ENCODE data around the gene JMY. TPM values are rescaled to one million over a fixed set of nuclear protein-coding genes. Genes with fewer than 3 reads are reported as not detected.

Gene JMY
- total RNA-seq, 1 donor from 2014 or later: 4.2 TPM

- no peak for TF ChIP-seq CTCF (conservative IDR thresholded peaks at IDR 0.05)
- Mint-ChIP-seq H3K9me3 (no peaks in the 10 kb centered on the region), H3K4me3 (no peak overlapping the region), H3K27me3 (ENCODE audit: low read depth) (no peaks in the 10 kb centered on the region), H3K36me3 (ENCODE audit: low read depth) (no peaks in the 10 kb centered on the region), H3K4me1 (no peaks in the 10 kb centered on the region), H3K27ac (ENCODE audit: unreplicated experiment) (no peak overlapping the region)
- DNase-seq (ENCODE audit: low read depth, low spot score): no peak
Measured at GRCh38 chr5:79205965-79206364, 30.0 kb upstream of the JMY start.

GRCh38 chr5:79206541-79206940, 29.4 kb upstream of the JMY start:
- DNase-seq (ENCODE audit: low read depth, low spot score): no peak
- H3K36me3 Mint-ChIP-seq (ENCODE audit: low read depth): no peaks in the 10 kb centered on the region
- no peak for TF ChIP-seq CTCF (conservative IDR thresholded peaks at IDR 0.05)
- H3K27ac Mint-ChIP-seq (ENCODE audit: unreplicated experiment): no peak overlapping the region
- no peaks in the 10 kb centered on the region for H3K4me1 Mint-ChIP-seq
- no peak overlapping the region for H3K4me3 Mint-ChIP-seq
- H3K9me3 Mint-ChIP-seq: no peaks in the 10 kb centered on the region
- no peaks in the 10 kb centered on the region for H3K27me3 Mint-ChIP-seq (ENCODE audit: low read depth)

DNA sequence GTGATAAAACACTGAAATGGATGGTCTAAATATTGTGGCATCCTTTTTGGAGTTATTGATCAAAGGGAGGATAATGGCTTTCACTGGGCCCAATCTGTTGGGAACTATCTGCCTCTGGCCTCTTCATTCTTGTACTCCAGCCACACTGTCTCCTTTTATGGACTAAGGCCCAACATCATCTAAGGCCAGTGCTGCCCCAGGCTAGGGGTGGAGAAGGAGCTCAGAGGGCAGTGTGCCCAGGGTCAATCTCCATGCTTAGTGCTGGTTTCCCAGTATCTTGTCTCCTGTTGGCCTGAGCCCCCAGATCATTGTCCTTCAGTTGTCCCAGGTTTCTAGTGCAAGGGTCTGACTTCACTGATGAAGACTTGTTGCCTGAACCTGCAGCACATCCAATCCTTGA, 26.4 kb upstream of the JMY start:
- TF ChIP-seq CTCF (conservative IDR thresholded peaks at IDR 0.05): no peak
- Mint-ChIP-seq H3K36me3 (ENCODE audit: low read depth) (no peaks in the 10 kb centered on the region), H3K9me3 (no peaks in the 10 kb centered on the region), H3K4me1 (no peaks in the 10 kb centered on the region), H3K4me3 (no peak overlapping the region), H3K27me3 (ENCODE audit: low read depth) (no peaks in the 10 kb centered on the region), H3K27ac (ENCODE audit: unreplicated experiment) (no peak overlapping the region)
- no peak for DNase-seq (ENCODE audit: low read depth, low spot score)

- peaks cover 5% of the 10 kb centered on the region for H3K27me3 Mint-ChIP-seq (ENCODE audit: low read depth)
- H3K4me3 Mint-ChIP-seq: no peak overlapping the region
- no peak overlapping the region for H3K27ac Mint-ChIP-seq (ENCODE audit: unreplicated experiment)
- no peaks in the 10 kb centered on the region for H3K9me3 Mint-ChIP-seq
- no peak for TF ChIP-seq CTCF (conservative IDR thresholded peaks at IDR 0.05)
- no peaks in the 10 kb centered on the region for H3K36me3 Mint-ChIP-seq (ENCODE audit: low read depth)
- DNase-seq (ENCODE audit: low read depth, low spot score): no peak
- no peaks in the 10 kb centered on the region for H3K4me1 Mint-ChIP-seq
Measured at GRCh38 chr5:79224286-79224984, 11.5 kb upstream of the JMY start.

- no peak for DNase-seq (ENCODE audit: low read depth, low spot score)
- Mint-ChIP-seq H3K4me3 (no peak overlapping the region), H3K27ac (ENCODE audit: unreplicated experiment) (no peak overlapping the region), H3K9me3 (no peaks in the 10 kb centered on the region), H3K27me3 (ENCODE audit: low read depth) (peaks cover 5% of the 10 kb centered on the region), H3K36me3 (ENCODE audit: low read depth) (no peaks in the 10 kb centered on the region), H3K4me1 (no peaks in the 10 kb centered on the region)
- no peak for TF ChIP-seq CTCF (conservative IDR thresholded peaks at IDR 0.05)
Measured at GRCh38 chr5:79225026-79225425, 10.9 kb upstream of the JMY start.

All from neural crest cell (in vitro differentiated cells).